ENCODE results near the gene CISD1. TPM values are rescaled to one million over a fixed set of nuclear protein-coding genes. Genes with fewer than 3 reads are reported as not detected.

The CISD1 gene
- polyA plus RNA-seq, 1 donor, result 70.2 TPM

GRCh38 chr10:58304099-58304633 lies 35.2 kb downstream of the CISD1 start:
- H3K27ac ChIP-seq (ENCODE audit: low read length), result no peak overlapping the region
- WGBS (ENCODE audit: insufficient coverage, low lambda C conversion rate), result no CpG with 5 or more reads among the region's 3 CpGs
- H3K4me3 ChIP-seq (ENCODE audit: low read length), result no peak overlapping the region
- no peaks in the 10 kb centered on the region for H3K36me3 ChIP-seq (ENCODE audit: control insufficient read depth, insufficient read depth, low read length)
- H3K9me3 ChIP-seq (ENCODE audit: control insufficient read depth, low read depth, low read length), result no peaks in the 10 kb centered on the region
- DNase-seq, result no peak
- peaks cover 15% of the 10 kb centered on the region for H3K4me1 ChIP-seq (ENCODE audit: control insufficient read depth, insufficient read depth, low read length)
- no peaks in the 10 kb centered on the region for H3K27me3 ChIP-seq (ENCODE audit: control insufficient read depth, insufficient read depth, low read length)

DNA sequence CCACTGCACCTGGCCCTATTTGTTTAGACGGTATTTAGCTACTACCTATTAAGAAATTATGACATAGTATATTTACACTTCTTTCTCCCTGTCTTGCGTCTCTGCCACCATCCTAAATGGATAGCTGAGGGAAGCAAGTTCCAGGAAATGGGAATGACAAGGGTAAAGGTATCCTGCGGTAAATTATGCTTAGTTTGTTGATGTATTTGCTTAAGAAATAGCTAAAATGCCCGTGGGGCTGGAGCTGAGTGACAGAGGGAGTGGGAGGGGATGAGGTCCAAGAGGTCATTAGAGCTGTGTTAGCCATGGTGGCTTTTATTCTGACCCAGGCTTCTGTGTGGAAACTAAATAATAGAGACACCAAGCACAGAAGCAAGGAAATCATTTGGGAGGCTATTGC lies 36.9 kb downstream of the CISD1 start:
- Histone ChIP-seq H3K27me3 (ENCODE audit: control insufficient read depth, insufficient read depth, low read length) (no peaks in the 10 kb centered on the region), H3K9me3 (ENCODE audit: control insufficient read depth, low read depth, low read length) (no peaks in the 10 kb centered on the region), H3K27ac (ENCODE audit: low read length) (no peak overlapping the region), H3K4me3 (ENCODE audit: low read length) (no peak overlapping the region), H3K36me3 (ENCODE audit: control insufficient read depth, insufficient read depth, low read length) (no peaks in the 10 kb centered on the region), H3K4me1 (ENCODE audit: control insufficient read depth, insufficient read depth, low read length) (peaks cover 8% of the 10 kb centered on the region)
- no CpG with 5 or more reads among the region's 4 CpGs for WGBS (ENCODE audit: insufficient coverage, low lambda C conversion rate)
- no peak for DNase-seq

GRCh38 chr10:58307676-58308075 lies 38.7 kb downstream of the CISD1 start:
- no peak overlapping the region for H3K4me3 ChIP-seq (ENCODE audit: low read length)
- no peak overlapping the region for H3K27ac ChIP-seq (ENCODE audit: low read length)
- H3K36me3 ChIP-seq (ENCODE audit: control insufficient read depth, insufficient read depth, low read length), result no peaks in the 10 kb centered on the region
- 100% methylated on average over 1 of the region's 3 CpGs for WGBS (ENCODE audit: insufficient coverage, low lambda C conversion rate)
- H3K27me3 ChIP-seq (ENCODE audit: control insufficient read depth, insufficient read depth, low read length), result no peaks in the 10 kb centered on the region
- no peak for DNase-seq
- peaks cover under 1% of the 10 kb centered on the region for H3K4me1 ChIP-seq (ENCODE audit: control insufficient read depth, insufficient read depth, low read length)
- H3K9me3 ChIP-seq (ENCODE audit: control insufficient read depth, low read depth, low read length), result no peaks in the 10 kb centered on the region

GRCh38 chr10:58311026-58311425 lies 42.1 kb downstream of the CISD1 start:
- Histone ChIP-seq H3K4me1 (ENCODE audit: control insufficient read depth, insufficient read depth, low read length) (no peaks in the 10 kb centered on the region), H3K4me3 (ENCODE audit: low read length) (no peak overlapping the region), H3K36me3 (ENCODE audit: control insufficient read depth, insufficient read depth, low read length) (no peaks in the 10 kb centered on the region), H3K27me3 (ENCODE audit: control insufficient read depth, insufficient read depth, low read length) (no peaks in the 10 kb centered on the region), H3K27ac (ENCODE audit: low read length) (no peak overlapping the region), H3K9me3 (ENCODE audit: control insufficient read depth, low read depth, low read length) (no peaks in the 10 kb centered on the region)
- DNase-seq, result no peak

GRCh38 chr10:58316874-58317273 lies 47.9 kb downstream of the CISD1 start:
- Histone ChIP-seq H3K4me3 (ENCODE audit: low read length) (no peak overlapping the region), H3K36me3 (ENCODE audit: control insufficient read depth, insufficient read depth, low read length) (no peaks in the 10 kb centered on the region), H3K27me3 (ENCODE audit: control insufficient read depth, insufficient read depth, low read length) (no peaks in the 10 kb centered on the region), H3K9me3 (ENCODE audit: control insufficient read depth, low read depth, low read length) (no peaks in the 10 kb centered on the region), H3K27ac (ENCODE audit: low read length) (no peak overlapping the region), H3K4me1 (ENCODE audit: control insufficient read depth, insufficient read depth, low read length) (no peaks in the 10 kb centered on the region)
- DNase-seq, result no peak

DNA sequence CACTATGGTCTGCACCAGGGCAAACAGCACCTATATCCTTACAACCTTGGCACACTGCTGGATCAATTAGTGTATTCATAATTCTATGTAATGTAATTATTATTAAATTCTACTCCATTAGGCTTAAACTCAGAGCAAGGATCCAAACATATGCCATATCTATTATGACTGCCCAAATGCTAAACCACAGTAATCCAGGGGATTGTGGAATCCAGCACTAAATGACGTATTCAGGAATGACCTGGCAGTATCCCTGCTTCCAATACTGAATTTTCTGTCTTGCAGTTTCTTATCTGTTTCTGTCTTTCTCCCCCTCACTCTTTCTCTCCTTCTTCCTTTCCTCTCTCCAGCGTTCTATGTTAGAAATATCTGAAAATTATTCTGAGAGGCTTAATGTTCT lies 49.4 kb downstream of the CISD1 start:
- Histone ChIP-seq H3K27ac (ENCODE audit: low read length) (no peak overlapping the region), H3K9me3 (ENCODE audit: control insufficient read depth, low read depth, low read length) (no peaks in the 10 kb centered on the region), H3K36me3 (ENCODE audit: control insufficient read depth, insufficient read depth, low read length) (no peaks in the 10 kb centered on the region), H3K27me3 (ENCODE audit: control insufficient read depth, insufficient read depth, low read length) (no peaks in the 10 kb centered on the region), H3K4me1 (ENCODE audit: control insufficient read depth, insufficient read depth, low read length) (no peaks in the 10 kb centered on the region), H3K4me3 (ENCODE audit: low read length) (no peak overlapping the region)
- 89% methylated on average over 1 of the region's 2 CpGs for WGBS (ENCODE audit: insufficient coverage, low lambda C conversion rate)
- no peak for DNase-seq

DNA sequence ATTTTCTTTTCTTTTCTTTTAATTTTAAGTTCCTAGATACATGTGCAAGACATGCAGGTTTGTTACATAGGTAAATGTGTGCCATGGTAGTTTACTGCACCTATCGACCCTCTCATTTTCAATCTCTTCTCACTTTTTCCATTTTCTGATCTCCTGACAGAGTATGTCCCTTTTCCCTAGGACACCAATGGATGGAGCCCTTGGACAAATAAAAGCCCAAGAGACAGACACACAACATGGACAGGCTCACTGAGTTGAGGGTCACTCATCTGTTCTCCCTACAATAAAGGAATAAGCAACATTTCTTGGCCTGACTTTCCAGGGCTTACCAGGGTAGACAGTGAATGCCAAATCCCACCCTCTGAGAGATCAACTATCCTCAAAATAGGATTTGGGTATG lies 50.6 kb downstream of the CISD1 start:
- no peaks in the 10 kb centered on the region for H3K9me3 ChIP-seq (ENCODE audit: control insufficient read depth, low read depth, low read length)
- no peaks in the 10 kb centered on the region for H3K36me3 ChIP-seq (ENCODE audit: control insufficient read depth, insufficient read depth, low read length)
- WGBS (ENCODE audit: insufficient coverage, low lambda C conversion rate), result 60% methylated on average over 1 of the region's 1 CpG
- no peaks in the 10 kb centered on the region for H3K27me3 ChIP-seq (ENCODE audit: control insufficient read depth, insufficient read depth, low read length)
- DNase-seq, result no peak
- H3K27ac ChIP-seq (ENCODE audit: low read length), result no peak overlapping the region
- H3K4me3 ChIP-seq (ENCODE audit: low read length), result no peak overlapping the region
- H3K4me1 ChIP-seq (ENCODE audit: control insufficient read depth, insufficient read depth, low read length), result no peaks in the 10 kb centered on the region

- Histone ChIP-seq H3K4me1 (ENCODE audit: control insufficient read depth, insufficient read depth, low read length) (no peaks in the 10 kb centered on the region), H3K27ac (ENCODE audit: low read length) (no peak overlapping the region), H3K9me3 (ENCODE audit: control insufficient read depth, low read depth, low read length) (no peaks in the 10 kb centered on the region), H3K4me3 (ENCODE audit: low read length) (no peak overlapping the region), H3K36me3 (ENCODE audit: control insufficient read depth, insufficient read depth, low read length) (no peaks in the 10 kb centered on the region), H3K27me3 (ENCODE audit: control insufficient read depth, insufficient read depth, low read length) (no peaks in the 10 kb centered on the region)
- no peak for DNase-seq
- no CpG with 5 or more reads among the region's 4 CpGs for WGBS (ENCODE audit: insufficient coverage, low lambda C conversion rate)
These were observed 51.5 kb downstream of the CISD1 start for GRCh38 chr10:58320351-58321049.

DNA sequence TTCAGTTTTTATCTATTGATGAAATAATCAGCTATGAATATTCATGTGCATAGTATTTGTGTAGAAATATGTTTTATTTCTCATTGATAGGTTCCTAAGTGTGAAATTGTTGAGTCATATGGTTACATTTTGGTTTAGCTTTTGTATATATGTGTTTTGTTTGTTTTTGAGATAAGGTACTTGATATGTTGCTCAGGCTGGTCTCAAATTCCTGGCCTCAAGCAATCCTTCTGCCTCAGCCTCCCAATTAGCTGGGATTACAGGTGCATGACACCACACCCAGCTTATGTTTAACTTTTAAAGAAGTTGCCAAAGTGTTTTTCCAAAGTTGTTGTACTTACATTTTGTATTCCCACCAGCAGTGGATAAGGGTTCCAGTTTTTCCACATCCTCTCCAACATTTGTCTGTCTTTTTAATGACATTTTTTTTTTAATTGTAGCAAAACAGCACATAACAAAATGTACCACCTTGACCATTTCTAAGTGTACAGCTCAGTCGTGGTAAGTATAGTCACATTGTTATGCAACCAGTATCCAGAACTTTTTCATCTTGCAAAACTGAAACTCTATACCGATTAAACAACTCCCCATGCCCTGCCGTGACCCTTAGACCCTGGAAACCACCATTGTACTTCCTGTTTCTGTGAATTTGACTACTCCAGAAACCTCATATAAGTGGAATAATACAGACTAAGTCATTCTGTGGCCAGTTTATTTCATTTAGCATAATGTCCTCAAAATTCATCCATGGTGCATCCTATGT lies 53.3 kb downstream of the CISD1 start:
- no peaks in the 10 kb centered on the region for H3K27me3 ChIP-seq (ENCODE audit: control insufficient read depth, insufficient read depth, low read length)
- no peak overlapping the region for H3K4me3 ChIP-seq (ENCODE audit: low read length)
- H3K36me3 ChIP-seq (ENCODE audit: control insufficient read depth, insufficient read depth, low read length), result no peaks in the 10 kb centered on the region
- H3K4me1 ChIP-seq (ENCODE audit: control insufficient read depth, insufficient read depth, low read length), result no peaks in the 10 kb centered on the region
- peaks cover 3% of the 10 kb centered on the region for H3K9me3 ChIP-seq (ENCODE audit: control insufficient read depth, low read depth, low read length)
- H3K27ac ChIP-seq (ENCODE audit: low read length), result no peak overlapping the region
- WGBS (ENCODE audit: insufficient coverage, low lambda C conversion rate), result no CpG with 5 or more reads among the region's 3 CpGs
- peak in 1 of 2 donors; percentile 57 for DNase-seq

DNA sequence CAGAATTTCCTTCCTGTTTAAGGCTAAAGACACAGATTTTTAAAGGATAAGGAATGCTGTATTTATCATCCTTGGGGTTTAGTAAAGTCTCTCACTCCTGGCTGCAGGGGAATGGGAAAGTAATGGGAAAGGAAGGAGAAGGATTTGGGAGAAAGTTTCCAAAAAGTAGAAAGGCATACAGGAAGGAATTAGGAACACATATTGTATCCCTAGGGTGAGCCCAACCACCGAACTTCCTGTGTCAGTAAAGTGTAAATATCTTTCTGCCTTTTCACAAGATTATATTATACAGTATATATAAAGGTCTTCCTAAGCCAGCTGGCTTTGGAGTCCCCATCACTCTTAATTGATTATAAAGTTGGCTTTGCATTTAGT lies 53.9 kb downstream of the CISD1 start:
- WGBS (ENCODE audit: insufficient coverage, low lambda C conversion rate), result no CpG with 5 or more reads among the region's 1 CpG
- Histone ChIP-seq H3K36me3 (ENCODE audit: control insufficient read depth, insufficient read depth, low read length) (no peaks in the 10 kb centered on the region), H3K27ac (ENCODE audit: low read length) (no peak overlapping the region), H3K4me3 (ENCODE audit: low read length) (no peak overlapping the region), H3K4me1 (ENCODE audit: control insufficient read depth, insufficient read depth, low read length) (no peaks in the 10 kb centered on the region), H3K9me3 (ENCODE audit: control insufficient read depth, low read depth, low read length) (peaks cover 3% of the 10 kb centered on the region), H3K27me3 (ENCODE audit: control insufficient read depth, insufficient read depth, low read length) (no peaks in the 10 kb centered on the region)
- no peak for DNase-seq

Measured in large intestine (tissue), 3 donors.